Measurements from ENCODE around the gene CACNA1D. TPM values are rescaled to one million over a fixed set of nuclear protein-coding genes. Genes with fewer than 3 reads are reported as not detected.

CACNA1D gene
- total RNA-seq, 1 experiment from 2014 or later = not detected

DNA sequence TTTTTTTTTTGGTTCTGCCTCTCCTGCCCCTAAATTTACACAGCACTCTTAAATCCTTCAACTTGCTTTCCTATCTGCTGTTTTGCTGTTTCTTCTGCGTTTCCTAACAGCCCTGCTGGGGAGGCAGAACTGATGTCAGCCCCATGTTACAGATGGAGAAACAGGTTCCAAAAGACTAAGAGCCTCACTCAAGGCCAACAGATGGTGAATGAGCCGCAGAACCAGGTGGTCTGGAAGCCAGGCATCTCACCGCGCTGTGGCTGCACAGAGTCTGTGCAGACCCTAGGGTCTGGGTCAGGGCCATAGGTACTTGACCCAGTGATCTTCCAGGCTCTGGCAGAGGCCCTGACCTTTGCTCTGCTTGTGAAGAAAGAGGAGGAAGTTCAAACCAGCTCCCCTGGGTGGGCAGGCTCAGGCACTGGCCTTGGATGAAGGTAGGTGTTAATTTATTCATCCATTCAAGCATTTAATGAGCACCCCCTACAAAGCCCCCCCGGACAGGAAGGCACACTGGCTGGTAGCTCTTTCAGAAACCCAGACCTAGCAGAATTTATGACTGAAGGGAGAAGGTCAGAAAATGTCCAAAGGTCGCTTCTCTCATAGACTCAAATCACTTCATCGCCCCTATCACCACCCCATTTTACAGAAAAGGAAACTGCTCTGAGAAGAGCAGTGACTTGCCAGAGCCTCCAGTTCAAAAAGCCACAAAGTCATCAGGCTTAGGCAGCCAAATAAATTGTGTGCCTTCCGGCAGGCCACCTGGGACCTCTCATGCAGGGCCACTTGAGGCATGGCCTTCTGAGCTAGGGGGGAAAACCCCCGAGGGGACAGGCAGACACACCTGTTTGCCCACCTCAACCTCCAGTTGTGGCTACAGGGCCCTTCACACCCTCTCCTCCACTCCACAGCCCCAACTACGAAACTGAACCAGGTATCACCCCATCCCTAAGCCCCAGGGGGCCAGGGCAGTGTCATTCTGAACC lies 349.1 kb downstream of the CACNA1D start:
- no peak overlapping the region for H3K27ac ChIP-seq (ENCODE audit: low read depth, low read length, poor library complexity, severe bottlenecking)
- no peak overlapping the region for H3K4me3 ChIP-seq (ENCODE audit: low read depth, low read length, poor library complexity, severe bottlenecking)
- POLR2A ChIA-PET (ENCODE audit: low non-redundant PET) = no interaction called here
- DNase-seq (ENCODE audit: low spot score) = no peak
- TF ChIP-seq, protein P1, sequence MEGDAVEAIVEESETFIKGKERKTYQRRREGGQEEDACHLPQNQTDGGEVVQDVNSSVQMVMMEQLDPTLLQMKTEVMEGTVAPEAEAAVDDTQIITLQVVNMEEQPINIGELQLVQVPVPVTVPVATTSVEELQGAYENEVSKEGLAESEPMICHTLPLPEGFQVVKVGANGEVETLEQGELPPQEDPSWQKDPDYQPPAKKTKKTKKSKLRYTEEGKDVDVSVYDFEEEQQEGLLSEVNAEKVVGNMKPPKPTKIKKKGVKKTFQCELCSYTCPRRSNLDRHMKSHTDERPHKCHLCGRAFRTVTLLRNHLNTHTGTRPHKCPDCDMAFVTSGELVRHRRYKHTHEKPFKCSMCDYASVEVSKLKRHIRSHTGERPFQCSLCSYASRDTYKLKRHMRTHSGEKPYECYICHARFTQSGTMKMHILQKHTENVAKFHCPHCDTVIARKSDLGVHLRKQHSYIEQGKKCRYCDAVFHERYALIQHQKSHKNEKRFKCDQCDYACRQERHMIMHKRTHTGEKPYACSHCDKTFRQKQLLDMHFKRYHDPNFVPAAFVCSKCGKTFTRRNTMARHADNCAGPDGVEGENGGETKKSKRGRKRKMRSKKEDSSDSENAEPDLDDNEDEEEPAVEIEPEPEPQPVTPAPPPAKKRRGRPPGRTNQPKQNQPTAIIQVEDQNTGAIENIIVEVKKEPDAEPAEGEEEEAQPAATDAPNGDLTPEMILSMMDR (conservative IDR thresholded peaks at IDR 0.05; ENCODE audit: low read depth, low read length) = no peak
- no peak for TF ChIP-seq EZH2 (IDR thresholded peaks at IDR 0.05; ENCODE audit: borderline replicate concordance, low read depth, low read length, poor library complexity, severe bottlenecking)
- no TSS peak for BruUV-seq (replicated peaks)
- intact Hi-C loops (cut with micrococcal nuclease; ENCODE audit: unreplicated experiment) = no loop called here
- no peaks in the 10 kb centered on the region for H3K9me3 ChIP-seq (ENCODE audit: low read depth, low read length, poor library complexity, severe bottlenecking)
- no peaks in the 10 kb centered on the region for H3K36me3 ChIP-seq (ENCODE audit: insufficient read depth, low read length, poor library complexity, severe bottlenecking)
- CTCF ChIA-PET = no interaction called here
- H3K27me3 ChIP-seq (replicated peaks; ENCODE audit: insufficient read depth, low read depth, low read length, poor library complexity) = peaks cover 33% of the 10 kb centered on the region
- H3K4me1 ChIP-seq (ENCODE audit: insufficient read depth, low read length, poor library complexity, severe bottlenecking) = no peaks in the 10 kb centered on the region

DNA sequence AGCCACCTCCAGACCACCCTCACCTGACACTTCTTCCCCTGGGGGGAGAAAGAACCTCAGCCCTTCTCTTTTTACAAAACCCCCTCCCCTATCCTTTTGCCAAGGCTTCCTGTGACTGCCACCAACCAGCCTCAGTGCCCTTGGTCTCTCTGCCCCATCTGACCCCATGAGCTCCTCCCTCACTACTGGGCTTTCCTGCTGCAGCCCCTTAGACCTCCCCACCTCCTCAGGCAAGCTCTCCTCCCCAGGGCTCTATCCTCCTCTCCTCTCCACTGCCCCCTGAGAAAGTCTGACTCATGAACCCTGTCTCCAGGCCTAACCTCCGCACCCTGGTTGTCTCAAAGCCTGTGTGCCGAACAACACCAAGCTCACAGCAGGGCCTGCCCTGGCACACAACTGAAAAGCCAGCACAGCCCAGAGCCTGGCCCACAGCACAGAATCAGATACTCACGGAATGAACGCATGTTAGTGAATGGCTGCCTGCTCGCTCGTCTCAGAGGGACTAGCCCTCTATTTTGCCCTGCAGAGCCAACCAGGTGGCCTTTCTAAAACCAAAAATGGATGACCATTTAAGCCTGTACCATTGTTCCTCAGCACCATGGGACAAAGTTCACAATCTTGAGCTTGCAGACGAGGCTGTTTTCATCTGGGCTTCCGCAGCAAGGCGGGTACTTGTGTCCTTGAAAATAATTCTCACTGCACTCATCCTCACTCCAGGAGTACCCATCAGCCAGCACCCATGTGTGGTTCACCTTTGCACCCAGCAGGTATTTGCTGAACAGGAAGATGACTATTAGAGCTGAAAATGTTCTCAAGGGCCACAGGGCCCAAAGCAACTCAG lies 350.1 kb downstream of the CACNA1D start:
- ChIA-PET POLR2A (ENCODE audit: low non-redundant PET) (no interaction called here), CTCF (no interaction called here)
- Histone ChIP-seq H3K36me3 (ENCODE audit: insufficient read depth, low read length, poor library complexity, severe bottlenecking) (no peaks in the 10 kb centered on the region), H3K4me3 (ENCODE audit: low read depth, low read length, poor library complexity, severe bottlenecking) (no peak overlapping the region), H3K27me3 (replicated peaks; ENCODE audit: insufficient read depth, low read depth, low read length, poor library complexity) (peaks cover 33% of the 10 kb centered on the region), H3K27ac (ENCODE audit: low read depth, low read length, poor library complexity, severe bottlenecking) (no peak overlapping the region), H3K4me1 (ENCODE audit: insufficient read depth, low read length, poor library complexity, severe bottlenecking) (no peaks in the 10 kb centered on the region), H3K9me3 (ENCODE audit: low read depth, low read length, poor library complexity, severe bottlenecking) (no peaks in the 10 kb centered on the region)
- BruUV-seq (replicated peaks) = no TSS peak
- TF ChIP-seq EZH2 (IDR thresholded peaks at IDR 0.05; ENCODE audit: borderline replicate concordance, low read depth, low read length, poor library complexity, severe bottlenecking) = no peak
- TF ChIP-seq, protein P1 (conservative IDR thresholded peaks at IDR 0.05; ENCODE audit: low read depth, low read length) = no peak
- intact Hi-C loops (cut with micrococcal nuclease; ENCODE audit: unreplicated experiment) = no loop called here
- DNase-seq (ENCODE audit: low spot score) = no peak

DNA sequence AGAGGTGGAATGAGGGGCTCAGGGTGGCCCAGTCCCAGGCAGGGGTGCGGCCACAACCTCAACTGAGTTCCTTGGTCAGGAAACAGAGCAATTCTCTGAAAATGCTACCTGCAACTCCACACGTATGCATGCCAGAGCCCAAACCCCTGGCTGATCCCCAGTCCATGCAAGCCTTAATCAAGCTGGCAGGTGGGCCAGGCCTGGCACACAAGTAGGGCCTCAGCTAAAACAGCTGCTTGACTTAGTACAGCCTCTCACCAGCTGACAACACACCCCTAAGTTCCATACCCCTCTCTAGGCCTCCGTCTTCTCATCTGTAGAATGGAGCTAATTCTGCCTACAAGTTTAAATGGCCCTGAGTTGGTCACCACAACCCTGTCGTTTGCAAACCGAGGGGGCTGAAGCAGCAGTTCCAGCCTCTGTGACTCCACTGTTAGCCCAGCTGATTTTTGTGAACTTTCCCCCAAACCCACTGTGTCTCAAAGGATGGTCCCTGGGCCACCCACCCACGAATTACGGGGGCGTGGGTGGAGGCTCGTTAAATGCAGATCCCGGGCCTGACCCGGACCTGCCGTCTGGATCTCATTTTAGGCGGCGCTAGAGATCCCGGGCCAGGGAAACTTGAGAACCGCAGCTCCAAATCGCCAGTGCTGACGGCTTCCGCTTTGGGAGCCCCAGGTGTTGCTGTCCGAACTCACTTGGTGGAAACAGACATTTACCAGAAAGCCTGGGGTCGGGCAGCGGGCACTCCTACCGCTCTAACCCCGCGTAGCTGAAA lies 350.9 kb downstream of the CACNA1D start:
- peak overlapping the region; percentile 29 for H3K4me3 ChIP-seq (ENCODE audit: low read depth, low read length, poor library complexity, severe bottlenecking)
- intact Hi-C loops (cut with micrococcal nuclease; ENCODE audit: unreplicated experiment) = no loop called here
- H3K27me3 ChIP-seq (replicated peaks; ENCODE audit: insufficient read depth, low read depth, low read length, poor library complexity) = peaks cover 33% of the 10 kb centered on the region
- H3K27ac ChIP-seq (ENCODE audit: low read depth, low read length, poor library complexity, severe bottlenecking) = no peak overlapping the region
- peak; percentile 3 for DNase-seq (ENCODE audit: low spot score)
- POLR2A ChIA-PET (ENCODE audit: low non-redundant PET) = no interaction called here
- no peaks in the 10 kb centered on the region for H3K9me3 ChIP-seq (ENCODE audit: low read depth, low read length, poor library complexity, severe bottlenecking)
- BruUV-seq (replicated peaks) = no TSS peak
- no peaks in the 10 kb centered on the region for H3K4me1 ChIP-seq (ENCODE audit: insufficient read depth, low read length, poor library complexity, severe bottlenecking)
- CTCF ChIA-PET = no interaction called here
- H3K36me3 ChIP-seq (ENCODE audit: insufficient read depth, low read length, poor library complexity, severe bottlenecking) = no peaks in the 10 kb centered on the region
- TF ChIP-seq EZH2 (IDR thresholded peaks at IDR 0.05; ENCODE audit: borderline replicate concordance, low read depth, low read length, poor library complexity, severe bottlenecking) = no peak

Data from A673 (cell line).